ENCODE data around the gene ADAMTS14. TPM values are rescaled to one million over a fixed set of nuclear protein-coding genes. Genes with fewer than 3 reads are reported as not detected.

ADAMTS14 gene
- total RNA-seq, 2 experiments from 2014 or later, result not detected

- Mint-ChIP-seq H3K27me3 (no peaks in the 10 kb centered on the region), H3K36me3 (ENCODE audit: low read depth) (no peaks in the 10 kb centered on the region), H3K4me1 (ENCODE audit: low read depth) (no peaks in the 10 kb centered on the region), H3K27ac (no peak overlapping the region), H3K4me3 (no peak overlapping the region), H3K9me3 (no peaks in the 10 kb centered on the region)
- TF ChIP-seq CTCF (IDR thresholded peaks at IDR 0.05), result no peak
- Histone ChIP-seq H3K4me3 (ENCODE audit: low read length) (no peak overlapping the region), H3K27ac (ENCODE audit: low read depth in 1 of 2, low read length in 2 of 2) (no peak overlapping the region), H3K36me3 (ENCODE audit: insufficient read depth, low read length) (no peaks in the 10 kb centered on the region), H3K27me3 (ENCODE audit: control insufficient read depth in 1 of 2, insufficient read depth in 2 of 2, low read length in 2 of 2) (no peaks in the 10 kb centered on the region), H3K4me1 (ENCODE audit: insufficient read depth, low read length) (peaks cover 3% of the 10 kb centered on the region), H3K9me3 (ENCODE audit: control insufficient read depth in 1 of 2, insufficient read depth in 1 of 2, low read length in 2 of 2) (no peaks in the 10 kb centered on the region)
- DNase-seq, result no peak
- POLR2A ChIA-PET, result no interaction called here
- intact Hi-C loops (cut with DNase I, micrococcal nuclease), result no loop called here
- CTCF ChIA-PET, result no interaction called here
- ATAC-seq (ENCODE audit: poor library complexity), result no peak
Observed at GRCh38 chr10:70753841-70754621, 81.7 kb downstream of the ADAMTS14 start.

- H3K36me3 Mint-ChIP-seq (ENCODE audit: low read depth), result no peaks in the 10 kb centered on the region
- intact Hi-C loops (cut with DNase I, micrococcal nuclease), result loop anchor here in 1 of 2 experiments (5.0 kb wide), 1 partner anchor 120 kb away; no protein-coding TSS in a partner anchor
- ChIA-PET POLR2A (no interaction called here), CTCF (no interaction called here)
- no peaks in the 10 kb centered on the region for H3K9me3 ChIP-seq (ENCODE audit: control insufficient read depth in 1 of 2, insufficient read depth in 1 of 2, low read length in 2 of 2)
- H3K27ac ChIP-seq (ENCODE audit: low read depth in 1 of 2, low read length in 2 of 2), result no peak overlapping the region
- no peaks in the 10 kb centered on the region for H3K4me1 Mint-ChIP-seq (ENCODE audit: low read depth)
- peaks cover 5% of the 10 kb centered on the region for H3K4me1 ChIP-seq (ENCODE audit: insufficient read depth, low read length)
- H3K27me3 Mint-ChIP-seq, result no peaks in the 10 kb centered on the region
- no peaks in the 10 kb centered on the region for H3K27me3 ChIP-seq (ENCODE audit: control insufficient read depth in 1 of 2, insufficient read depth in 2 of 2, low read length in 2 of 2)
- H3K4me3 ChIP-seq (ENCODE audit: low read length), result no peak overlapping the region
- H3K9me3 Mint-ChIP-seq, result no peaks in the 10 kb centered on the region
- no peak overlapping the region for H3K4me3 Mint-ChIP-seq
- no peak for DNase-seq
- H3K36me3 ChIP-seq (ENCODE audit: insufficient read depth, low read length), result no peaks in the 10 kb centered on the region
- H3K27ac Mint-ChIP-seq, result no peak overlapping the region
- ATAC-seq (ENCODE audit: poor library complexity), result no peak
- no peak for TF ChIP-seq CTCF (IDR thresholded peaks at IDR 0.05)
Observed at GRCh38 chr10:70756700-70757360, 84.5 kb downstream of the ADAMTS14 start.

GRCh38 chr10:70757856-70758255 lies 85.5 kb downstream of the ADAMTS14 start:
- TF ChIP-seq CTCF (IDR thresholded peaks at IDR 0.05), result no peak
- Histone ChIP-seq H3K4me3 (ENCODE audit: low read length) (no peak overlapping the region), H3K36me3 (ENCODE audit: insufficient read depth, low read length) (no peaks in the 10 kb centered on the region), H3K4me1 (ENCODE audit: insufficient read depth, low read length) (peaks cover 5% of the 10 kb centered on the region), H3K9me3 (ENCODE audit: control insufficient read depth in 1 of 2, insufficient read depth in 1 of 2, low read length in 2 of 2) (no peaks in the 10 kb centered on the region), H3K27ac (ENCODE audit: low read depth in 1 of 2, low read length in 2 of 2) (no peak overlapping the region), H3K27me3 (ENCODE audit: control insufficient read depth in 1 of 2, insufficient read depth in 2 of 2, low read length in 2 of 2) (no peaks in the 10 kb centered on the region)
- Mint-ChIP-seq H3K27me3 (no peaks in the 10 kb centered on the region), H3K27ac (no peak overlapping the region), H3K4me3 (no peak overlapping the region), H3K36me3 (ENCODE audit: low read depth) (no peaks in the 10 kb centered on the region), H3K4me1 (ENCODE audit: low read depth) (no peaks in the 10 kb centered on the region), H3K9me3 (no peaks in the 10 kb centered on the region)
- CTCF ChIA-PET, result interaction anchor here (1.7 kb wide), 1 partner anchor 208 kb away, joined by 10 read pairs; no protein-coding TSS in a partner anchor
- DNase-seq (no peak), ATAC-seq (ENCODE audit: poor library complexity) (no peak)
- intact Hi-C loops (cut with DNase I, micrococcal nuclease), result loop anchor here in 1 of 2 experiments (5.0 kb wide), 1 partner anchor 119 kb away; no protein-coding TSS in a partner anchor
- POLR2A ChIA-PET, result no interaction called here
